Activated CD4-positive, alpha-beta memory T cell treated with anti-CD3 and anti-CD28 coated beads for 36 hours (primary cell): ENCODE measurements around the gene RHEBL1. TPM values are rescaled to one million over a fixed set of nuclear protein-coding genes. Genes with fewer than 3 reads are reported as not detected.
"Not testable (repeated sequence)": the region's sequence is repeated elsewhere in the genome, so short reads cannot be mapped to it uniquely, and the experiment has no call there.

Experiments used
- CTCF ChIA-PET: fragments of 350-600 bp; sonication (Branson Sonifier 250); formaldehyde crosslinking; loops from one replicate; lab custom pipeline; 2021; ENCODE audit warnings: antibody characterized with exemption, inconsistent platforms; lab: Charles Lee
- POLR2A ChIA-PET: fragments of 350-600 bp; sonication (Branson Sonifier 250); formaldehyde crosslinking; loops from one replicate; lab custom pipeline; 2021; ENCODE audit warnings: antibody characterized with exemption; lab: Charles Lee
- DNase-seq: peaks from one replicate; pipeline ENCODE4 v3.0.0-alpha.2; 2020
- H3K27ac Mint-ChIP-seq: one replicate; pipeline ENCODE4 v1.8.0; 2021; ENCODE audit warnings: mixed read lengths
- H3K27me3 Mint-ChIP-seq: one replicate; pipeline ENCODE4 v1.8.0; 2021; ENCODE audit warnings: mixed read lengths
- H3K36me3 Mint-ChIP-seq: one replicate; pipeline ENCODE4 v1.8.0; 2021; ENCODE audit warnings: mixed read lengths
- H3K4me1 Mint-ChIP-seq: one replicate; pipeline ENCODE4 v1.8.0; 2021; ENCODE audit warnings: low read depth, mixed read lengths
- H3K4me3 Mint-ChIP-seq: one replicate; pipeline ENCODE4 v1.8.0; 2021; ENCODE audit warnings: mild to moderate bottlenecking, mixed read lengths
- H3K9me3 Mint-ChIP-seq: one replicate; pipeline ENCODE4 v1.8.0; 2021; ENCODE audit warnings: mixed read lengths
- intact Hi-C: fragments of 100-400 bp; cut with micrococcal nuclease; formaldehyde crosslinking; loops from one replicate; pipeline ENCODE4 v1.15.1; 2023
- total RNA-seq, 2 experiments: library from RNA; stranded (reverse); gene quantifications; one replicate each; pipeline ENCODE4 v1.2.3, GENCODE V29; 2021

The RHEBL1 gene
- total RNA-seq, 2 experiments from 2014 or later = 15.6 to 16.1 TPM

- CTCF ChIA-PET = interaction anchor here (0.6 to 3.2 kb wide), 3 partner anchors 8 to 576 kb away, joined by 3 to 16 read pairs (median 3); partner anchors contain the start of gene RHEBL1
- DNase-seq, POLR2A ChIA-PET, H3K27me3 Mint-ChIP-seq, H3K27ac Mint-ChIP-seq, H3K9me3 Mint-ChIP-seq: not testable (repeated sequence)
- intact Hi-C loops = loop anchor here (2.0 kb wide), 1 partner anchor 127 kb away; the partner anchor contains the start of gene TUBA1A
- Mint-ChIP-seq H3K4me1 (peaks cover 28% of the 10 kb centered on the region), H3K4me3 (peak overlapping the region; percentile 20), H3K36me3 (peaks cover 13% of the 10 kb centered on the region)
Observed at GRCh38 chr12:49061916-49062315, 7.9 kb downstream of the RHEBL1 start.

- H3K36me3 Mint-ChIP-seq = peaks cover 11% of the 10 kb centered on the region
Observed at GRCh38 chr12:49061157-49061650, 8.6 kb downstream of the RHEBL1 start.

GRCh38 chr12:49060237-49061156, 9.3 kb downstream of the RHEBL1 start, which contains the start of gene KMT2D:
KMT2D (minus strand) TSS chr12:49060794; CDS start chr12:49055324, 5,470 bp downstream.
- Mint-ChIP-seq H3K4me3 (peak within 1 kb of the TSS; percentile 94), H3K27ac (peak within 1 kb of the TSS; percentile 96)
- intact Hi-C loops = loop anchor here (1.0 to 2.0 kb wide), 2 partner anchors 10 to 128 kb away; partner anchors contain the start of gene TUBA1A

More at GRCh38 chr12:49061157-49061650, 8.6 kb downstream of the RHEBL1 start:
- peaks cover 36% of the 10 kb centered on the region for H3K4me1 Mint-ChIP-seq
- H3K27me3 Mint-ChIP-seq = no peaks in the 10 kb centered on the region
- H3K4me3 Mint-ChIP-seq = peak overlapping the region; percentile 89
- CTCF ChIA-PET = interaction anchor here (0.6 to 0.9 kb wide), 3 partner anchors 9 to 576 kb away, joined by 3 read pairs; partner anchors contain the start of gene RHEBL1
- H3K27ac Mint-ChIP-seq = peak overlapping the region; percentile 96
- no peak for DNase-seq
- no peaks in the 10 kb centered on the region for H3K9me3 Mint-ChIP-seq
- POLR2A ChIA-PET = interaction anchor here (1.4 kb wide), 1 partner anchor 9 kb away, joined by 4 read pairs; the partner anchor contains the start of gene RHEBL1
- intact Hi-C loops = loop anchor here (2.0 kb wide), 1 partner anchor 128 kb away; the partner anchor contains the start of gene TUBA1A

GRCh38 chr12:49059299-49060171, 10.2 kb downstream of the RHEBL1 start:
- peak overlapping the region; percentile 94 for H3K4me3 Mint-ChIP-seq
- no peaks in the 10 kb centered on the region for H3K27me3 Mint-ChIP-seq
- POLR2A ChIA-PET = interaction anchor here (1.4 to 1.5 kb wide), 2 partner anchors 10 kb away, joined by 4 read pairs; partner anchors contain the start of gene RHEBL1
- H3K27ac Mint-ChIP-seq = peak overlapping the region; percentile 85
- peaks cover 52% of the 10 kb centered on the region for H3K4me1 Mint-ChIP-seq
- intact Hi-C loops = loop anchor here (1.0 to 5.0 kb wide), 4 partner anchors 11 to 178 kb away; partner anchors contain the start of genes TUBA1A and TUBA1B
- CTCF ChIA-PET = interaction anchor here (0.8 to 3.6 kb wide), 7 partner anchors 10 to 71 kb away, joined by 3 to 17 read pairs (median 9); partner anchors contain the start of genes RHEBL1 and TUBA1B
- no peaks in the 10 kb centered on the region for H3K9me3 Mint-ChIP-seq
- peak; percentile 37 for DNase-seq
- peaks cover 15% of the 10 kb centered on the region for H3K36me3 Mint-ChIP-seq

More at GRCh38 chr12:49060237-49061156, 9.3 kb downstream of the RHEBL1 start, which contains the start of gene KMT2D:
- DNase-seq = peak; percentile 91
- POLR2A ChIA-PET = interaction anchor here (1.4 kb wide), 1 partner anchor 9 kb away, joined by 4 read pairs; the partner anchor contains the start of gene RHEBL1
- CTCF ChIA-PET = interaction anchor here (1.0 to 3.6 kb wide), 4 partner anchors 9 to 70 kb away, joined by 3 to 17 read pairs (median 10); partner anchors contain the start of genes RHEBL1 and TUBA1B
- H3K4me1 Mint-ChIP-seq = peaks cover 43% of the 10 kb centered on the region
- no peaks in the 10 kb centered on the region for H3K9me3 Mint-ChIP-seq
- H3K36me3 Mint-ChIP-seq = peaks cover 10% of the 10 kb centered on the region
- H3K27me3 Mint-ChIP-seq = no peaks in the 10 kb centered on the region

- peaks cover 51% of the 10 kb centered on the region for H3K4me1 Mint-ChIP-seq
Observed at GRCh38 chr12:49059045-49059298, 10.8 kb downstream of the RHEBL1 start.

GRCh38 chr12:49058366-49059044, 11.3 kb downstream of the RHEBL1 start:
- Mint-ChIP-seq H3K4me3 (peak overlapping the region; percentile 94), H3K36me3 (peaks cover 14% of the 10 kb centered on the region), H3K27ac (peak overlapping the region; percentile 85), H3K9me3 (no peaks in the 10 kb centered on the region), H3K4me1 (peaks cover 46% of the 10 kb centered on the region), H3K27me3 (no peaks in the 10 kb centered on the region)
- intact Hi-C loops = loop anchor here (5.0 kb wide), 2 partner anchors 74 to 179 kb away; partner anchors contain the start of gene TUBA1B
- ChIA-PET CTCF (interaction anchor here (0.8 to 3.6 kb wide), 7 partner anchors 11 to 61 kb away, joined by 3 to 17 read pairs (median 9); partner anchors contain the start of gene RHEBL1), POLR2A (interaction anchor here (0.8 to 1.5 kb wide), 3 partner anchors 11 to 41 kb away, joined by 3 to 5 read pairs (median 4); partner anchors contain the start of gene RHEBL1)
- DNase-seq = no peak

More at GRCh38 chr12:49059045-49059298, 10.8 kb downstream of the RHEBL1 start:
- H3K27ac Mint-ChIP-seq = peak overlapping the region; percentile 85
- H3K9me3 Mint-ChIP-seq = no peaks in the 10 kb centered on the region
- ChIA-PET POLR2A (interaction anchor here (0.8 to 1.5 kb wide), 2 partner anchors 11 to 41 kb away, joined by 3 to 4 read pairs; partner anchors contain the start of gene RHEBL1), CTCF (interaction anchor here (0.8 to 3.6 kb wide), 7 partner anchors 11 to 72 kb away, joined by 3 to 17 read pairs (median 9); partner anchors contain the start of genes RHEBL1 and TUBA1B)
- intact Hi-C loops = loop anchor here (5.0 kb wide), 2 partner anchors 73 to 178 kb away; partner anchors contain the start of gene TUBA1B
- no peaks in the 10 kb centered on the region for H3K27me3 Mint-ChIP-seq
- peak; percentile 15 for DNase-seq
- H3K36me3 Mint-ChIP-seq = peaks cover 13% of the 10 kb centered on the region
- peak overlapping the region; percentile 94 for H3K4me3 Mint-ChIP-seq

GRCh38 chr12:49057888-49058287, 11.9 kb downstream of the RHEBL1 start:
- intact Hi-C loops = loop anchor here (2.0 to 5.0 kb wide), 3 partner anchors 39 to 179 kb away; partner anchors contain the start of genes PRKAG1 and TUBA1B
- ChIA-PET CTCF (interaction anchor here (0.9 to 3.6 kb wide), 6 partner anchors 14 to 61 kb away, joined by 3 to 17 read pairs (median 6); no protein-coding TSS in a partner anchor), POLR2A (interaction anchor here (1.1 to 1.5 kb wide), 3 partner anchors 12 to 72 kb away, joined by 3 to 5 read pairs (median 3); partner anchors contain the start of genes PRKAG1 and RHEBL1)
- DNase-seq = no peak
- Mint-ChIP-seq H3K9me3 (no peaks in the 10 kb centered on the region), H3K4me3 (peak overlapping the region; percentile 94), H3K27ac (peak overlapping the region; percentile 85), H3K36me3 (peaks cover 20% of the 10 kb centered on the region), H3K27me3 (no peaks in the 10 kb centered on the region), H3K4me1 (peaks cover 46% of the 10 kb centered on the region)

GRCh38 chr12:49055978-49056754, 13.6 kb downstream of the RHEBL1 start:
- H3K4me3 Mint-ChIP-seq = peak overlapping the region; percentile 94
- H3K27me3 Mint-ChIP-seq = no peaks in the 10 kb centered on the region
- ChIA-PET POLR2A (interaction anchor here (0.8 to 1.3 kb wide), 3 partner anchors 23 to 76 kb away, joined by 3 to 5 read pairs (median 4); partner anchors contain the start of genes PRKAG1 and TUBA1B), CTCF (interaction anchor here (0.7 to 3.1 kb wide), 9 partner anchors 8 to 179 kb away, joined by 3 to 30 read pairs (median 7); partner anchors contain the start of gene RHEBL1)
- peaks cover 43% of the 10 kb centered on the region for H3K4me1 Mint-ChIP-seq
- intact Hi-C loops = loop anchor here (2.0 to 5.0 kb wide), 3 partner anchors 37 to 181 kb away; partner anchors contain the start of genes PRKAG1 and TUBA1B
- no peaks in the 10 kb centered on the region for H3K9me3 Mint-ChIP-seq
- peak overlapping the region; percentile 85 for H3K27ac Mint-ChIP-seq
- peak; percentile 67 for DNase-seq
- peaks cover 34% of the 10 kb centered on the region for H3K36me3 Mint-ChIP-seq

- Mint-ChIP-seq H3K27ac (no peak overlapping the region), H3K36me3 (peaks cover 38% of the 10 kb centered on the region), H3K4me3 (no peak overlapping the region), H3K9me3 (no peaks in the 10 kb centered on the region), H3K27me3 (no peaks in the 10 kb centered on the region), H3K4me1 (peaks cover 40% of the 10 kb centered on the region)
- ChIA-PET CTCF (interaction anchor here (0.7 to 3.1 kb wide), 7 partner anchors 9 to 58 kb away, joined by 3 to 30 read pairs (median 9); no protein-coding TSS in a partner anchor), POLR2A (no interaction called here)
- DNase-seq = no peak
- intact Hi-C loops = loop anchor here (5.0 kb wide), 2 partner anchors 77 to 182 kb away; partner anchors contain the start of gene TUBA1B
Observed at GRCh38 chr12:49055092-49055491, 14.7 kb downstream of the RHEBL1 start.
